ENCODE measurements around the gene NIN.
"Not testable (repeated sequence)": the region's sequence is repeated elsewhere in the genome, so short reads cannot be mapped to it uniquely, and the experiment has no call there.

Gene NIN

GRCh38 chr14:50718949-50719348 is 112.0 kb downstream of the NIN start:
- TF ChIP-seq, protein P1, sequence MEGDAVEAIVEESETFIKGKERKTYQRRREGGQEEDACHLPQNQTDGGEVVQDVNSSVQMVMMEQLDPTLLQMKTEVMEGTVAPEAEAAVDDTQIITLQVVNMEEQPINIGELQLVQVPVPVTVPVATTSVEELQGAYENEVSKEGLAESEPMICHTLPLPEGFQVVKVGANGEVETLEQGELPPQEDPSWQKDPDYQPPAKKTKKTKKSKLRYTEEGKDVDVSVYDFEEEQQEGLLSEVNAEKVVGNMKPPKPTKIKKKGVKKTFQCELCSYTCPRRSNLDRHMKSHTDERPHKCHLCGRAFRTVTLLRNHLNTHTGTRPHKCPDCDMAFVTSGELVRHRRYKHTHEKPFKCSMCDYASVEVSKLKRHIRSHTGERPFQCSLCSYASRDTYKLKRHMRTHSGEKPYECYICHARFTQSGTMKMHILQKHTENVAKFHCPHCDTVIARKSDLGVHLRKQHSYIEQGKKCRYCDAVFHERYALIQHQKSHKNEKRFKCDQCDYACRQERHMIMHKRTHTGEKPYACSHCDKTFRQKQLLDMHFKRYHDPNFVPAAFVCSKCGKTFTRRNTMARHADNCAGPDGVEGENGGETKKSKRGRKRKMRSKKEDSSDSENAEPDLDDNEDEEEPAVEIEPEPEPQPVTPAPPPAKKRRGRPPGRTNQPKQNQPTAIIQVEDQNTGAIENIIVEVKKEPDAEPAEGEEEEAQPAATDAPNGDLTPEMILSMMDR (IDR thresholded peaks at IDR 0.05; ENCODE audit: insufficient read depth, missing control alignments): no peak
- FAIRE-seq (peak; percentile 95), DNase-seq (ENCODE audit: insufficient read length, low spot score) (no peak)

- TF ChIP-seq, protein P1 (IDR thresholded peaks at IDR 0.05; ENCODE audit: insufficient read depth, missing control alignments): no peak
- DNase-seq (ENCODE audit: insufficient read length, low spot score) (no peak), FAIRE-seq (no peak)
Measured at GRCh38 chr14:50717811-50718210, 113.2 kb downstream of the NIN start.

DNA sequence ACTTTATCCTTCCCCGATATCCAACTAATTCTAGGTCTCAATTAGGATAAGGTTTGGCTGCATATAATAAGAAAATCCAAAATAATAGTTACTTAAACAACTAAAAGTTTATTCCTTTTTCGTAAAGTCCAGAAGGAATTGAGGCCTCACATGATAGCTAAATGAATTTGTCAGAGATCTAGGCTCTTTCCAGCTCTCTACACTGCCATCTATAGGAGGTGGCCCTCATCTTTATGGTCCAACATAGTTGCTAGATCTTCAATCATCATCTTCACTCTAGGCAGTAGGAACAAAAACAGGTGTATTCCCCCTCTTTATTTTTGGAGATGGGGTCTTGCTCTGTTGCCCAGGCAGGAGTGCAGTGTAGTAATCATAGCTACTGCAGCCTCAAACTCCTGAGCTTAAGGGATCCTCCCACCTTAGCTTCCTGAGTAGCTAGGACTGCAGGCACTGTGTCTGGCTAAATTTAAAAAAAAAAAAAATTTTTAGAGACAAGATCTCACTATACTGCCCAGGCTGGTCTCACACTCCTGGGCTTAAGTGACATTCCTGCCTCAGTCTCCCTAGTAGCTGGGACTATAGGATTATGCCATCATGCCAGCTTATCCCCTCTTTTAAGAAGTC is 116.4 kb downstream of the NIN start:
- TF ChIP-seq, protein P1 (IDR thresholded peaks at IDR 0.05; ENCODE audit: insufficient read depth, missing control alignments): peak; percentile 32
- DNase-seq (ENCODE audit: insufficient read length, low spot score): no peak
- FAIRE-seq: no peak

DNA sequence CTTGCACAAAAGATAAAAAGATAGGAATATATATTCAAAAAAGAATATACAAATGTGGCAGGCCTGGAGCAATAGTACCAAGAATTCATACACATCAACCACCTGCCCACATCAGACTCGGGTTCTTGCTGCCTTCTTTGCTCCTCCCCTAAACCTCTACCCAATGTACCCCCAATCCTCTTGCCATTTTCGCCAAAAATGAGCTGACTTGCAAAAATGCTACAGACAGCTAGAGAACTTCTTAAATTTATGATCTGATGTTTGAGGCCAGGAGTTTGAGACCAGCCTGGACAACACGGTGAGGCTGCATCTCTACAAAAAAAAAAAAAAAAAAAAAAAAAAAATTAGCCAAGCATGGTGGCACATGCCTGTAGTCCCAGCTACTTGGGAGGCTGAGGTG is 119.9 kb downstream of the NIN start:
- no peak for FAIRE-seq
- no peak for DNase-seq (ENCODE audit: insufficient read length, low spot score)
- TF ChIP-seq, protein P1 (IDR thresholded peaks at IDR 0.05; ENCODE audit: insufficient read depth, missing control alignments): no peak

DNA sequence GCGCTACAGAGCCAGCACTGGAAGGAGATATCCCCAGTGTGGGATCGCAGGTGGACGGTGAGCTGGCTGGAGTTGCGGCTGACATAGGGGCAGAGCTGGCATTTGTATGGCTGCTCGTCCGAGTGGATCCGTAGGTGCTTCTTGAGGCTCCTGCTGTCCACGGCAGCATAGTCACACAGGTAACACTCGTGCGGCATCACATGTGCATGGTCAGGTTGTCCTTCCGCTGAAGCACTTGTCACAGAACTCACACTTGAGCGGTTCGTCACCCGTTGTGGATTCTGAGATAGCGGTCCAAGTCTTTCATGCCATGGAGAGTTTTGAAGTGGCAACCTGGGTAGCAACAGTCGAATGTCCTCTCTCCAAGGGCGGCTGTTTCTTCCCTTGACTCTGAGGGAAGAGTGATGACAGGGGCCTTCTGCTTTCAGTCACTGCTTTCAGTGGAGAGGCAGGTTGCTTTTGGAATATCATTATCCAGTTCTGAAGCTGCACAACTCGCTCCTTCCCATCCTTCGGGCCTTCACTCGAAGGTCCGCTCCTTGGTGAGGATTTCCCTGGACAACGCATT is 125.9 kb downstream of the NIN start:
- FAIRE-seq (no peak), DNase-seq (ENCODE audit: insufficient read length, low spot score) (no peak)
- TF ChIP-seq, protein P1 (IDR thresholded peaks at IDR 0.05; ENCODE audit: insufficient read depth, missing control alignments): no peak

DNA sequence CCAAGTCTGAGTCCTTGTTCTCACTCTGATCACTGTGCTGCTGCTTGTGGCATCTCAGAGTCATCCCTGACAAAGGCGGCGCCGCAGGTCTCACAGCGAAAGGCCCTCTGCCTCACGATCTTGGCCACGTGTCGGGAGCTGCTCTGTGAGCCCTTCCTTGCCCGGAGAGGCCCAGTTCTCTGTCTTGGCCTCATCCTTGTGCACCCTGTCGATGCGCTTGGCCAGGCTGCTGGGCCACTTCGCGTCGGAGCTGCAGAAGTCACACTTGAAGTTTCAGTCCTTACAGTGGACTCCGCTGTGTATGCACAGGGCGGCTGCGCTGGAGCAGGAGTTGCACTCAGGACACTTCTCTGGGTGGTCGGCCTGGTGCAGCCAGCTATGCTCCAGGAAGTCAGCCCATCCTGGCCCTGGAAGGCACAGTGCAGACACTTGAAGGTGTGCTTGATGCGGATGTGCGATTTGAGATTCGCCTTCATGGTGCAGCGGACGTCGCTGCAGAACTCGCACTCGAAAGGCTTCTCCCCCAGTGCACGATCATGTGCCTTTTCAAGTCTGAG is 126.4 kb downstream of the NIN start:
- DNase-seq (ENCODE audit: insufficient read length, low spot score) (no peak), FAIRE-seq (no peak)
- TF ChIP-seq, protein P1 (IDR thresholded peaks at IDR 0.05; ENCODE audit: insufficient read depth, missing control alignments): no peak

DNA sequence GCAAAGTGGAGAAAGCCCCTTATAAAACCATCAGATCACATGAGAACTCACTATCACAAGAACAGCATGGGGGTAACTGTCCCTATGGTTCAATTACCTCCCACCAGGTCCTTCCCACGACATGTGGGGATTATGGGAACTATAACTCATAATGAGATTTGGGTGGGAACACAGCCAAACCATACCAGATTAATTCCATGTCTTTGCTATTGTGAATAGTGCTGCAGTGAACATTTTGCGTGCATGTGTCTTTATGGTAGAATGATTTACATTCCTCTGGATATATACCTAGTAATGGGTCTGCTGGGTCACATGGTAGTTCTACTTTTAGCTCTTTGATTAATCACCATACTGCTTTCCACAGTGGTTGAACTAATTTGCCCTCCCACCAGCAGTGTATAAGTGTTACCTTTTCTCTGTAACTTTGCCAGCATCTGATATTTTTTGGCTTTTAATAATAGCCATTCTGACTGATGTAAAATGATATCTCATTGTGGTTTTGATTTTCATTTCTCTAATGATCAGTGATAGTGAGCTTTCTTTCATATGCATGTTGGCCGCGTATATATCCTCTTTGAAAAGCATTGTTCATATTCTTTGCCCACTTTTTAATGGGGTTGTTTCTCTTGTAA is 133.2 kb downstream of the NIN start:
- no peak for FAIRE-seq
- no peak for DNase-seq (ENCODE audit: insufficient read length, low spot score)
- TF ChIP-seq, protein P1 (IDR thresholded peaks at IDR 0.05; ENCODE audit: insufficient read depth, missing control alignments): no peak

DNA sequence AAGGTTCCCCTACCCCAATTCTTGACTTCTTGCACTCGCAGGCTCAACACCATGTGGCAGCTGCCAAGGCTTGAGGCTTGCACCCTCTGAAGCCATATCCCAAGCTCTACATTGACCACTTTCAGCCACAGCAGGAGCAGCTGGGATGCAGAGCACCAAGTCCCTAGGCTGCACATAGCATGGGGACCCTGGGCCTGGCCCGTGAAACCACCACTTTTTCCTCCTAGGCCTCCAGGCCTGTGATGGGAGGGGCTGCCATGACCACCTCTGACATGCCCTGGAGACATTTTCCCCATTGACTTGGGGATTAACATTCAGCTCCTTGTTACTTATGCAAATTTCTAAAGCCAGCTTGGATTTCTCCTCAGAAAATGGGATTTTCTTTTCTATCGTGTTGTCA is 136.7 kb downstream of the NIN start:
- FAIRE-seq; DNase-seq (ENCODE audit: insufficient read length, low spot score): not testable (repeated sequence)
